CD14-positive monocyte (primary cell): ENCODE results near the gene LEPR. TPM values are rescaled to one million over a fixed set of nuclear protein-coding genes. Genes with fewer than 3 reads are reported as not detected.

ENCODE experiments used
- DNase-seq, 3 donors: peaks; one replicate each; pipeline ENCODE4 v3.0.0-alpha.2; 2011 to 2022
- H2AFZ ChIP-seq: 2 replicates; pipeline ENCODE4 v1.6.0; 2012; ENCODE audit warnings: mild to moderate bottlenecking, low read depth, low read length, inconsistent platforms; ENCODE audit not compliant: insufficient read depth, poor library complexity, severe bottlenecking
- H3K27ac ChIP-seq, 2 donors: 1 replicate in 1 of 2; 2 replicates in 1 of 2; pipeline ENCODE4 v1.5.1; 2012 to 2013; ENCODE audit warnings: low read length in 2 of 2, control low read depth in 1 of 2, inconsistent platforms in 1 of 2, low read depth in 1 of 2, mild to moderate bottlenecking in 1 of 2
- H3K27me3 ChIP-seq, 2 donors: one replicate each; pipeline versions ENCODE4 v1.6.0 to v1.6.1; 2011 to 2013; ENCODE audit warnings: low read length in 2 of 2; ENCODE audit not compliant: control insufficient read depth in 2 of 2, insufficient read depth in 2 of 2
- H3K36me3 ChIP-seq, 2 donors: replicated peaks in 1 of 2; 1 replicate in 1 of 2; 2 replicates in 1 of 2; pipeline versions ENCODE4 v1.5.1 to v1.6.1; 2012 to 2013; ENCODE audit warnings: low read length in 2 of 2, control low read depth in 1 of 2, inconsistent platforms in 1 of 2, mild to moderate bottlenecking in 1 of 2; ENCODE audit not compliant: insufficient read depth in 2 of 2, control insufficient read depth in 1 of 2
- H3K4me1 ChIP-seq, 2 donors: 1 replicate in 1 of 2; 2 replicates in 1 of 2; pipeline versions ENCODE4 v1.5.1 to v1.6.1; 2012 to 2013; ENCODE audit warnings: low read length in 2 of 2, control low read depth in 1 of 2, inconsistent platforms in 1 of 2, mild to moderate bottlenecking in 1 of 2, moderate library complexity in 1 of 2; ENCODE audit not compliant: insufficient read depth in 2 of 2, control insufficient read depth in 1 of 2
- H3K4me2 ChIP-seq: replicated peaks from 2 replicates; pipeline ENCODE3; 2012; ENCODE audit warnings: low read length, moderate library complexity, mild to moderate bottlenecking; ENCODE audit not compliant: poor library complexity, severe bottlenecking; ENCODE audit errors: extremely low read depth
- H3K4me3 ChIP-seq, 3 experiments: fragments of 200-600 bp in 1 of 3; sonication (generic) in 1 of 3; replicated peaks in 1 of 3; 1 replicate in 2 of 3; 2 replicates in 1 of 3; pipeline ENCODE4 v1.5.1; 2011 to 2013; ENCODE audit warnings: low read length in 3 of 3, mild to moderate bottlenecking in 3 of 3, control low read depth in 2 of 3, low read depth in 2 of 3, inconsistent platforms in 1 of 3, moderate library complexity in 1 of 3
- H3K79me2 ChIP-seq: 2 replicates; pipeline ENCODE4 v1.6.0; 2012; ENCODE audit warnings: mild to moderate bottlenecking, control low read depth, inconsistent platforms, low read length, moderate library complexity; ENCODE audit not compliant: insufficient read depth
- H3K9ac ChIP-seq: 2 replicates; pipeline ENCODE4 v1.6.0; 2017; ENCODE audit warnings: low read length, mild to moderate bottlenecking; ENCODE audit not compliant: insufficient read depth, poor library complexity, severe bottlenecking
- H3K9me3 ChIP-seq, 2 donors: replicated peaks in 1 of 2; 1 replicate in 1 of 2; 2 replicates in 1 of 2; pipeline versions ENCODE4 v1.5.1 to v1.6.1; 2012 to 2013; ENCODE audit warnings: low read length in 2 of 2, control low read depth in 1 of 2; ENCODE audit not compliant: control insufficient read depth in 1 of 2, insufficient read depth in 1 of 2
- H4K20me1 ChIP-seq: 2 replicates; pipeline ENCODE4 v1.6.0; 2012; ENCODE audit warnings: mild to moderate bottlenecking, low read length, control low read depth, moderate library complexity; ENCODE audit not compliant: insufficient read depth
- H3K27ac Mint-ChIP-seq, 7 donors: one replicate each; pipeline ENCODE4 v1.8.0; 2020; ENCODE audit warnings: mild to moderate bottlenecking in 7 of 7, mixed read lengths in 7 of 7, moderate library complexity in 6 of 7, inconsistent platforms in 2 of 7
- H3K27me3 Mint-ChIP-seq, 3 donors: one replicate each; pipeline ENCODE4 v1.8.0; 2021 to 2022; ENCODE audit warnings: low read depth in 3 of 3, mild to moderate bottlenecking in 3 of 3, mixed read lengths in 3 of 3, moderate library complexity in 3 of 3, inconsistent platforms in 1 of 3
- H3K36me3 Mint-ChIP-seq, 2 donors: one replicate each; pipeline ENCODE4 v1.8.0; 2020; ENCODE audit warnings: mixed read lengths in 2 of 2, inconsistent platforms in 1 of 2, mild to moderate bottlenecking in 1 of 2
- H3K4me1 Mint-ChIP-seq: one replicate; pipeline ENCODE4 v1.8.0; 2020; ENCODE audit warnings: mild to moderate bottlenecking, mixed read lengths
- H3K4me3 Mint-ChIP-seq, 2 donors: one replicate each; pipeline ENCODE4 v1.8.0; 2020; ENCODE audit warnings: mild to moderate bottlenecking in 2 of 2, mixed read lengths in 2 of 2, moderate library complexity in 1 of 2
- H3K9me3 Mint-ChIP-seq, 7 donors: one replicate each; pipeline ENCODE4 v1.8.0; 2020 to 2022; ENCODE audit warnings: mixed read lengths in 7 of 7, mild to moderate bottlenecking in 6 of 7, moderate library complexity in 6 of 7, inconsistent platforms in 2 of 7
- CTCF ChIP-seq: fragments of 200-600 bp; IDR thresholded peaks from one replicate; pipeline ENCODE4 v1.8.0; 2022; ENCODE audit warnings: antibody characterized with exemption, mild to moderate bottlenecking
- WGBS: methylation state at CpG from one replicate; pipeline ENCODE4 v1.1.5; 2013; ENCODE audit warnings: missing lambda C conversion rate; ENCODE audit not compliant: insufficient coverage; 5-methylcytosine and 5-hydroxymethylcytosine counted together
- intact Hi-C, 2 donors: fragments of 100-400 bp; cut with micrococcal nuclease; formaldehyde crosslinking; loops; one replicate each; pipeline versions ENCODE4 v1.15.0 to v1.15.1; 2023
- polyA plus RNA-seq, 3 donors: library from polyadenylated mRNA; depleted of rRNA in 1 of 3; unstranded in 2 of 3; stranded (reverse) in 1 of 3; fragments of 300-500 nt in 2 of 3; fragments of >200 nt in 1 of 3; fragmentation: Illumina TruSeq in 2 of 3; gene quantifications; 1 replicate in 2 of 3; 2 replicates in 1 of 3; pipeline ENCODE4 v1.2.3, GENCODE V29; 2012 to 2021

LEPR gene
- polyA plus RNA-seq, 3 donors = 0.85 to 3.0 (median 1.0) TPM

- Mint-ChIP-seq H3K36me3 (no peaks in the 10 kb centered on the region), H3K4me3 (no peak overlapping the region), H3K4me1 (peaks cover 10% of the 10 kb centered on the region), H3K27ac (no peak overlapping the region), H3K9me3 (no peaks in the 10 kb centered on the region), H3K27me3 (peaks cover 0 to 1% (median 0%) of the 10 kb centered on the region in 3 donors)
- no peaks in the 10 kb centered on the region for H3K9me3 ChIP-seq
- no peaks in the 10 kb centered on the region for H3K36me3 ChIP-seq
- H3K27me3 ChIP-seq = no peaks in the 10 kb centered on the region
- no peak overlapping the region for H2AFZ ChIP-seq
- no peak overlapping the region for H3K4me2 ChIP-seq
- peaks cover 5% of the 10 kb centered on the region in 2 donors for H3K4me1 ChIP-seq
- H4K20me1 ChIP-seq = no peaks in the 10 kb centered on the region
- no peak for DNase-seq
- intact Hi-C loops = no loop called here
- no peak overlapping the region for H3K27ac ChIP-seq
- no CpG with 5 or more reads among the region's 2 CpGs for WGBS
- no peak overlapping the region for H3K4me3 ChIP-seq
- no peak for TF ChIP-seq CTCF
- no peak overlapping the region for H3K9ac ChIP-seq
- no peaks in the 10 kb centered on the region for H3K79me2 ChIP-seq
These were observed 27.1 kb upstream of the LEPR start for GRCh38 chr1:65393347-65393746.

GRCh38 chr1:65393928-65394327, 26.5 kb upstream of the LEPR start:
- Histone ChIP-seq H3K36me3 (no peaks in the 10 kb centered on the region), H3K27ac (no peak overlapping the region), H3K4me3 (no peak overlapping the region), H3K4me1 (peaks cover 5% of the 10 kb centered on the region in 2 donors), H3K79me2 (no peaks in the 10 kb centered on the region), H3K9ac (no peak overlapping the region), H4K20me1 (no peaks in the 10 kb centered on the region), H3K4me2 (no peak overlapping the region), H2AFZ (no peak overlapping the region), H3K27me3 (no peaks in the 10 kb centered on the region), H3K9me3 (no peaks in the 10 kb centered on the region)
- 100% methylated on average over 1 of the region's 1 CpG for WGBS
- Mint-ChIP-seq H3K4me1 (peaks cover 10% of the 10 kb centered on the region), H3K27me3 (peaks cover 0 to 1% (median 0%) of the 10 kb centered on the region in 3 donors), H3K4me3 (no peak overlapping the region), H3K27ac (no peak overlapping the region), H3K9me3 (no peaks in the 10 kb centered on the region), H3K36me3 (no peaks in the 10 kb centered on the region)
- DNase-seq = no peak
- intact Hi-C loops = no loop called here
- no peak for TF ChIP-seq CTCF
